Measurements from ENCODE around the gene AARS2. TPM values are rescaled to one million over a fixed set of nuclear protein-coding genes. Genes with fewer than 3 reads are reported as not detected.

AARS2 gene
- 12.0 and 13.0 TPM in 2 replicates for total RNA-seq

DNA sequence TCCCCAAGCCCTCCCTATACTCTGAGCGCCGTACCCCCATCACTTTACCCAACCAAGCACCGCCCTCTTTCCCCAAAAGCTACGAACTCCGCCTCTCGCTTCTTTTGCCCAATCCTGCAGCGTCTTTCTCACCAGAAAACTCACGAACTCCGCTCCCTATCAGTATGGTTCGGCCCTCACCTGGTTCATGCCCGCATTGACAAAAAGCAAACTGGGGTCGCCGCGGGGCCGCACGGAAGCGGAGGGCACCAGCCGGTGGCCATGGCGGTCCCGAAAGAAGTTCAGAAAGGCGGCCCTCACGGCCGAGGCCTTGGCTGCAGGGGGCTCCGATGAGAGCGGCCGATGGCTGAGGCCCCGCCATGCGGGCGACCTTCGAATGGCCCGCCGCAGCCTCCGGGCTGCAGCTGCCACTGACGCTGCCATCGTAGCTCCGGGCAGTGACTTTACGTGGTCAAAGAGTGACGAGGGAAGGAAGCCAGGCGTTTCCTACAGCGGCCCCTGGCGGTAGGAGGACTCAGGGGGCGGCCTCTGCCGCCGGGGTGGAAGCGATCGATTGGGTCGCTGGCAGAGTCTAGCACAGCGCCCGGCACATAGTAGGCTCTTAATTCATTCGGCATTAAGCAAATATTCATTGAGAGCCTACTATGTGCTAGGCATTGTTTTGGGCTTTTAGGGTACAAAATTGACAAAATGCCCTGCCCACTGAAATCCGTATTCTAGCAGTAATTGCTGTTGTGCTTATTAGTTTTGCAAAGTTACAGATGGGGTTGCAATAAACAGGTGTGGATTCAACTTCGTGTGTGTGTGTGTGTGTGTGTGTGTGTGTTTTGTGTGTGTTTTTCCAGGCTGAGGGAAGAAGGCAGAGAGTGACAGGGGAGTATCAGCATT lies at the start of gene AARS2:
TSS of gene AARS2 (minus strand) at position 447 of the 888 bp plus-strand sequence. CDS start at position 423, 24 bp downstream.

DNA sequence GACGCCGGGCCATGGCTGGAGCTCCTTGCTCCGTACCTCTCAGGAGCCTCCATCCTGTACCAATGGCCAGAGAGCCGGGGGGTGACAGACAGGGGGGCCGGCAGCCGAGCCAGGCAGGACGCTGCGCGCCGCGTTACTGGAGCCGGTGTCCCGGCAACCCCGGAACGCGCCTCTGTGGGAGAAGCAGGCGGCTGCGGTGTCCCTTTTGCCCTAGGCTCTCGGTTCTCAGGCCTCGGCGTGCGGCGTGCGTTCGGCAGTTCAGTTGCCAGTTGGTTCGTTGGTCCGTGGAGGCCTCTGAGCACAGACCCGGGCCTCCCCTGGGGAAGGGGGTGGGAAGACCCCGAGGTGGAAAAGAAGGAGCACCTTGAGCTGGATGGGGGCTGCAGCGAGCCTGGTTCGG lies 29.3 kb upstream of the AARS2 start, which contains the start of gene SPATS1:
TSS of gene SPATS1 (plus strand) at position 162 of the 400 bp plus-strand sequence. CDS start 446 bp downstream, outside the sequence.

DNA sequence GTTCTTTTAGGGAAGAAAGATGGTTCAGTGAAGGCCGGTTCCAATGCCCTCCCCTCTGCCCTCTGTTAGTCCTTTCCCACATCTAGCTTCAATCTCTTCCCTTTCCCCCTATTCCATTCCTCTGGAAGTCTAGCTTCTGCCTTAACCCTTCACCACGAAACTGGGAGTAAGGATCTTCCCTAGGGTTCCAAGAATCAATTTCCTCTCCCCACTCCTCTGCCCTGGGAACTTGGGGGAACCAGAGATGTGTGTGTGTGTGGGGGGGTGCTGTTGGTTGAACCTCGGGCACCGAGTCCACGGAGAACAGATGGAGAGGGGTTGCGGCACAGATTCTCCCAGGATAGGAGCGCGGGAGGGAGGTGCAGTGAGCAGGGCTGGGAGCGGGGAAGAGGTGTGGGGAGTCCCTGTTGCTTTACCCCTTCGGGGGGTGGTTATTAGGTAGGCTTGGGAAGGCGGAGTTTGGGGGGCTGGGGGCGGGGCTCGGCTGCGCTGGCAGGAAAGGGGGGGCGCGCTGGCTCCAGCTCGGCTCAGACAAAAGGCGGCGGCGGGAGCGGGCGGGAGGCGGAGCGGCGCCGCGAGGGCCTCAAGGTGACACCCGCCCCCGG lies 43.1 kb downstream of the AARS2 start, which contains the start of gene TMEM151B:
TSS of gene TMEM151B (plus strand) at position 530 of the 605 bp plus-strand sequence. CDS start 293 bp downstream, outside the sequence.

DNA sequence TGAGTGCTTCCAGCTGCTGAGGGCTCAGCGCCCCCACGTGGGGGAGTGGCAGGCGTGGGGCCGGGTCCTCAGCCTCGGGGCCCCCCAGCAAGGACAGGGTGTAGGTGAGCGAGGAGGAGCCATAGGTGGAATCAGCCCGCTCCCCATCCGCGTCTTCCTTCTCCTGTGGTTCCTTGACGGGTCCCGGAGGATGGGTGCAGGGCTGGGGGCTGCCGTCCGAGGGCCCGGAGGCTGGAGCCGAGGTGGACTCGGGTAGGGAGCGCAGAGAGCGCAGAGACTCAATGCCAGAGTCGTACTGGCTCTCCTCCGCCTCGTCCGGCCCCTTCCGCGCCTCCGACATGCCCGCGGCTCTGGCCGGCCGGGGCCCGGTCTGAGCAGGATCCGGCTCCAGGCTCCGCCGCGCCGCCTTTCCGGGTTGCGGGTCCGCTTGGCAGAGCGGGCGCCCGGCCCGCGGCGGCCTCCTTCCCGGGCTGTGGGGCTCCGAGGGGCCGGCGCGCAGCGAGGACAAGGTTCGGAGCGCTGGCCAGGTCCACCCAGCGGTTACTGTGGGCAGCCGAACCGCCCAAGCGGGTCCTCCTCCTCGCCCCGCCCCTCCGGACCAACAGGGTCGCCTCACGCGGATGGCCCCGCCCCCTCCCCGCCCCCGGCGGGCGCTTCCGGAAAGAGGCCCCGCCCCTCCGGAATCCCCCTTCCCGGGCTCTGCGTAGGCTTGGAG lies 48.0 kb downstream of the AARS2 start, which contains the start of gene NFKBIE:
TSS of gene NFKBIE (minus strand) at position 545 of the 715 bp plus-strand sequence. CDS start at position 340, 205 bp downstream.

GRCh38 chr6:44257025-44257752 lies 56.0 kb downstream of the AARS2 start, which contains the start of gene SLC35B2:
TSS of gene SLC35B2 (minus strand) at chr6:44257528. CDS start at chr6:44257410, 118 bp downstream.

Other genes with a start within 250 kb of the AARS2 start
- 37.2 and 42.5 TPM in 2 replicates for gene MRPL14, start 185.9 kb downstream of the AARS2 start, total RNA-seq
- 41.4 and 42.0 TPM in 2 replicates for gene TMEM63B, start 185.8 kb downstream of the AARS2 start, total RNA-seq
- not detected in 2 replicates for gene CAPN11, start 154.5 kb downstream of the AARS2 start, total RNA-seq
- not detected in 2 replicates for gene MYMX, start 96.4 kb downstream of the AARS2 start, total RNA-seq
- gene SLC29A1, start 89.8 kb downstream of the AARS2 start, total RNA-seq, result 5.8 and 8.4 TPM in 2 replicates
- 553 and 574 TPM in 2 replicates for gene HSP90AB1, start 66.2 kb downstream of the AARS2 start, total RNA-seq
- gene SLC35B2, start 55.8 kb downstream of the AARS2 start, total RNA-seq, result 78.7 and 82.2 TPM in 2 replicates
- 6.0 TPM in 2 replicates for gene NFKBIE, start 47.8 kb downstream of the AARS2 start, total RNA-seq
- not detected in 2 replicates for gene TMEM151B, start 42.9 kb downstream of the AARS2 start, total RNA-seq
- gene SPATS1, start 29.3 kb upstream of the AARS2 start, total RNA-seq, result not detected in 2 replicates
- 16.9 and 17.2 TPM in 2 replicates for gene CDC5L, start 74.4 kb upstream of the AARS2 start, total RNA-seq

All from hair follicle dermal papilla cell (primary cell).